Rectal smooth muscle tissue (tissue), 1 donor: ENCODE measurements around the gene TIE1.
A peak's percentile ranks its signal among the peaks of the same experiment; 100 is the strongest.

Experiments used
- H3K27ac ChIP-seq: one replicate; pipeline ENCODE4 v1.7.0; 2013; ENCODE audit warnings: low read depth, low read length, inconsistent platforms
- H3K27me3 ChIP-seq: one replicate; pipeline ENCODE4 v1.7.0; 2013; ENCODE audit warnings: low read length; ENCODE audit not compliant: control insufficient read depth, insufficient read depth
- H3K36me3 ChIP-seq: one replicate; pipeline ENCODE4 v1.7.0; 2013; ENCODE audit warnings: low read length; ENCODE audit not compliant: control insufficient read depth, insufficient read depth
- H3K4me1 ChIP-seq: one replicate; pipeline ENCODE4 v1.7.0; 2013; ENCODE audit warnings: low read length; ENCODE audit not compliant: control insufficient read depth, insufficient read depth
- H3K4me3 ChIP-seq: one replicate; pipeline ENCODE4 v1.7.0; 2013; ENCODE audit warnings: low read length
- H3K9ac ChIP-seq: one replicate; pipeline ENCODE4 v1.7.0; 2013; ENCODE audit warnings: low read length

The TIE1 gene

DNA sequence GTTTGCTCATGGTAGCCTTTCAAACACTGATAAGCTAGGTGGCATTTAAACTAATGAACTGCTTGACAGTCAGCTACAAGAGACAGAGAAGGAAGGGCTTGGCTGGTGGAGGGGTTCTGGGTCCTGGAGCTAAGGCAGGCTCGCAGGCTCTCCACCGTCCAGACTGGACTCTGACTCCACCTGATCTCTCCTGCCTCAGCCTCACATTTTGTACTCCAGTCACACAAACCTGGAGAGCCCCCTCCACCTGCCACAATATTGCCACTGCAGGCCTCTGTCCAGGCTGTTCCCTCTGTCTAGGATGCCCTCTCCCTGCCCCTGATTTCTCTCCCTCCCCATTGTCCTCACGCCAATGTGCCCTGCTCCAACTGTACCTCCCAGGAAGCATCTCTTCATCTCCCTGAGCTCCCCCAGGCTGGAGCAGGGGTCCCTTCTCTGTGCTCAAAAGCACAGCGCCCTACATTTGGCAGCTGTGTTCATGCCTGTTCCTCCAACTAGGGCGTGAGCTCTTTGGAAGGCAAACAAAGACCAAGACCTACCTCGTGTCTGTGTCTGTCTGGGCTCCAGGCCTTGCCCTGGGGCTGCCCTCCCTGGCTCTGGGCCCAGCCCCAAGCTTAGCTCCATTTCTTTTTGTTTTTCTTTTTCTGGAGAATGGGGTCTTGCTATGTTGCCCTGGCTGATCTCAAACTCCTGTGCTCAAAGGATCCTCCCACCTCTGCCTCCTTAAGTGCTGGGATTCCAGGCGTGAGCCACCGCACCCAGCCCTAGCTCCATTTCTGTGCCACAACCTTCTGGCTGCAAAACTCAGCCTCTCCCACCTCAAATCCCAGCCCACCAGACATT, 2.9 kb downstream of the TIE1 start:
- Histone ChIP-seq H3K4me3 (no peak overlapping the region), H3K36me3 (no peaks in the 10 kb centered on the region), H3K27me3 (no peaks in the 10 kb centered on the region), H3K27ac (no peak overlapping the region), H3K9ac (peak overlapping the region; percentile 19), H3K4me1 (no peaks in the 10 kb centered on the region)

GRCh38 chr1:43304314-43304681, 3.5 kb downstream of the TIE1 start:
- Histone ChIP-seq H3K36me3 (no peaks in the 10 kb centered on the region), H3K4me3 (no peak overlapping the region), H3K27me3 (no peaks in the 10 kb centered on the region), H3K9ac (peak overlapping the region; percentile 19), H3K27ac (no peak overlapping the region), H3K4me1 (no peaks in the 10 kb centered on the region)

GRCh38 chr1:43304771-43305300, 4.1 kb downstream of the TIE1 start:
- H3K4me1 ChIP-seq, result no peaks in the 10 kb centered on the region
- H3K4me3 ChIP-seq, result no peak overlapping the region
- H3K9ac ChIP-seq, result no peak overlapping the region

GRCh38 chr1:43305461-43305860, 4.7 kb downstream of the TIE1 start:
- Histone ChIP-seq H3K27ac (no peak overlapping the region), H3K36me3 (no peaks in the 10 kb centered on the region), H3K9ac (no peak overlapping the region), H3K4me1 (no peaks in the 10 kb centered on the region), H3K27me3 (no peaks in the 10 kb centered on the region), H3K4me3 (no peak overlapping the region)

More at GRCh38 chr1:43304771-43305300, 4.1 kb downstream of the TIE1 start:
- H3K27me3 ChIP-seq, result no peaks in the 10 kb centered on the region
- H3K36me3 ChIP-seq, result no peaks in the 10 kb centered on the region
- H3K27ac ChIP-seq, result no peak overlapping the region

GRCh38 chr1:43305926-43306687, 5.3 kb downstream of the TIE1 start:
- Histone ChIP-seq H3K36me3 (no peaks in the 10 kb centered on the region), H3K4me3 (no peak overlapping the region), H3K27ac (no peak overlapping the region), H3K27me3 (no peaks in the 10 kb centered on the region), H3K4me1 (no peaks in the 10 kb centered on the region), H3K9ac (no peak overlapping the region)

DNA sequence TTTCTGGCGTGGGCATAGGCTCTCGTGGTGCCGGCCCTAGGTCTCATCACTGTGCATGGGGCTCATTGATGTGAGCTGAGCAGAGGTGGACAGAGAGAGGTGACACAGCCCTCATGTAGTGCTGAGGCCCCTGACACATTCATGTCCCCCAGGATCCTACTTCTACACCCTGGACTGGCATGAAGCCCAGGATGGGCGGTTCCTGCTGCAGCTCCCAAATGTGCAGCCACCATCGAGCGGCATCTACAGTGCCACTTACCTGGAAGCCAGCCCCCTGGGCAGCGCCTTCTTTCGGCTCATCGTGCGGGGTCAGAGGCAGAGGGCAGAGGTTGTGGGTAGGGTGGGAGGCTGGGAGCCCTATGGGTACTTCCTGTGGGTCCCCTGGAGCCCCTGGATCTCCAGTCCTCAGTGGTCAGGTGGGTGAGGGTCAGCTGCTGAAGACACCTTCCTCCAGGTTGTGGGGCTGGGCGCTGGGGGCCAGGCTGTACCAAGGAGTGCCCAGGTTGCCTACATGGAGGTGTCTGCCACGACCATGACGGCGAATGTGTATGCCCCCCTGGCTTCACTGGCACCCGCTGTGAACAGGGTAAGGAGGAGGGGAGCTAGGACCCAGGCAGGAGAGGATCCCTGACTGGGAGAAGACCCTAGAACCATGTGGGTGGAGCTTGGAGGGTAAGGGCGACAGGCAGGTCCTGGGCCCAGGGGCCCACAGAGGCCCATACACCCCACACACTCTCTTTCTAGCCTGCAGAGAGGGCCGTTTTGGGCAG, 6.1 kb downstream of the TIE1 start:
- H3K36me3 ChIP-seq, result no peaks in the 10 kb centered on the region
- H3K27ac ChIP-seq, result no peak overlapping the region
- no peaks in the 10 kb centered on the region for H3K4me1 ChIP-seq
- no peaks in the 10 kb centered on the region for H3K27me3 ChIP-seq
- H3K4me3 ChIP-seq, result no peak overlapping the region
- no peak overlapping the region for H3K9ac ChIP-seq

GRCh38 chr1:43307458-43308158, 6.8 kb downstream of the TIE1 start:
- Histone ChIP-seq H3K4me1 (no peaks in the 10 kb centered on the region), H3K27ac (no peak overlapping the region)

GRCh38 chr1:43308635-43309404, 8.0 kb downstream of the TIE1 start:
- H3K4me3 ChIP-seq, result no peak overlapping the region
- H3K4me1 ChIP-seq, result no peaks in the 10 kb centered on the region
- no peaks in the 10 kb centered on the region for H3K27me3 ChIP-seq
- no peaks in the 10 kb centered on the region for H3K36me3 ChIP-seq
- no peak overlapping the region for H3K9ac ChIP-seq
- no peak overlapping the region for H3K27ac ChIP-seq

More at GRCh38 chr1:43307458-43308158, 6.8 kb downstream of the TIE1 start:
- H3K27me3 ChIP-seq, result no peaks in the 10 kb centered on the region
- H3K4me3 ChIP-seq, result no peak overlapping the region
- H3K9ac ChIP-seq, result no peak overlapping the region
- no peaks in the 10 kb centered on the region for H3K36me3 ChIP-seq

GRCh38 chr1:43309405-43310025, 8.7 kb downstream of the TIE1 start:
- Histone ChIP-seq H3K9ac (no peak overlapping the region), H3K4me1 (no peaks in the 10 kb centered on the region), H3K4me3 (no peak overlapping the region), H3K27ac (no peak overlapping the region), H3K36me3 (no peaks in the 10 kb centered on the region), H3K27me3 (no peaks in the 10 kb centered on the region)

- no peaks in the 10 kb centered on the region for H3K36me3 ChIP-seq
- H3K4me3 ChIP-seq, result no peak overlapping the region
- no peak overlapping the region for H3K9ac ChIP-seq
- H3K27ac ChIP-seq, result no peak overlapping the region
- H3K27me3 ChIP-seq, result no peaks in the 10 kb centered on the region
- no peaks in the 10 kb centered on the region for H3K4me1 ChIP-seq
Observed at GRCh38 chr1:43311521-43311920, 10.7 kb downstream of the TIE1 start.

GRCh38 chr1:43312212-43312623, 11.4 kb downstream of the TIE1 start:
- Histone ChIP-seq H3K36me3 (no peaks in the 10 kb centered on the region), H3K4me3 (no peak overlapping the region), H3K27me3 (no peaks in the 10 kb centered on the region), H3K9ac (no peak overlapping the region), H3K27ac (no peak overlapping the region), H3K4me1 (no peaks in the 10 kb centered on the region)
